ENCODE measurements around the gene DNMT1.
A peak's percentile ranks its signal among the peaks of the same experiment; 100 is the strongest.
"Not testable (repeated sequence)": the region's sequence is repeated elsewhere in the genome, so short reads cannot be mapped to it uniquely, and the experiment has no call there.

Gene DNMT1

GRCh38 chr19:10194500-10195198 lies at the start of gene DNMT1:
TSS of gene DNMT1 (minus strand) at chr19:10194953. CDS start at chr19:10194899, 54 bp downstream.
- H3K9ac ChIP-seq (ENCODE audit: low read depth, low read length) = peak within 1 kb of the TSS; percentile 90
- no peaks in the 10 kb centered on the region for H3K9me3 ChIP-seq (ENCODE audit: control insufficient read depth, insufficient read depth, low read length)
- no peaks in the 10 kb centered on the region for H3K4me1 ChIP-seq (ENCODE audit: insufficient read depth, low read length)
- H3K36me3 ChIP-seq (ENCODE audit: insufficient read depth, low read length) = no peaks in the 10 kb centered on the region; the same call in 1 of the 2 replicates

- Histone ChIP-seq H3K36me3 (ENCODE audit: insufficient read depth, low read length) (no peaks in the 10 kb centered on the region), H3K9ac (ENCODE audit: low read depth, low read length) (no peak overlapping the region), H3K4me1 (ENCODE audit: insufficient read depth, low read length) (no peaks in the 10 kb centered on the region), H3K9me3 (ENCODE audit: control insufficient read depth, insufficient read depth, low read length) (no peaks in the 10 kb centered on the region)
These were observed 48.9 kb upstream of the DNMT1 start for GRCh38 chr19:10243606-10244005.

- not testable (repeated sequence) for H3K36me3 ChIP-seq (ENCODE audit: insufficient read depth, low read length); H3K9me3 ChIP-seq (ENCODE audit: control insufficient read depth, insufficient read depth, low read length); H3K4me1 ChIP-seq (ENCODE audit: insufficient read depth, low read length); H3K9ac ChIP-seq (ENCODE audit: low read depth, low read length)
These were observed 47.2 kb upstream of the DNMT1 start for GRCh38 chr19:10241826-10242449.

- Histone ChIP-seq H3K4me1 (ENCODE audit: insufficient read depth, low read length) (peaks cover 7% of the 10 kb centered on the region; the same call in 1 of the 2 replicates), H3K9me3 (ENCODE audit: control insufficient read depth, insufficient read depth, low read length) (no peaks in the 10 kb centered on the region), H3K36me3 (ENCODE audit: insufficient read depth, low read length) (no peaks in the 10 kb centered on the region), H3K9ac (ENCODE audit: low read depth, low read length) (no peak overlapping the region)
These were observed 43.5 kb upstream of the DNMT1 start for GRCh38 chr19:10238172-10238783.

GRCh38 chr19:10237702-10238101 lies 42.9 kb upstream of the DNMT1 start:
- H3K36me3 ChIP-seq (ENCODE audit: insufficient read depth, low read length) = no peaks in the 10 kb centered on the region
- no peaks in the 10 kb centered on the region for H3K9me3 ChIP-seq (ENCODE audit: control insufficient read depth, insufficient read depth, low read length)
- no peak overlapping the region for H3K9ac ChIP-seq (ENCODE audit: low read depth, low read length)
- peaks cover 7% of the 10 kb centered on the region; the same call in 1 of the 2 replicates for H3K4me1 ChIP-seq (ENCODE audit: insufficient read depth, low read length)

- H3K9me3 ChIP-seq (ENCODE audit: control insufficient read depth, insufficient read depth, low read length); H3K4me1 ChIP-seq (ENCODE audit: insufficient read depth, low read length); H3K9ac ChIP-seq (ENCODE audit: low read depth, low read length); H3K36me3 ChIP-seq (ENCODE audit: insufficient read depth, low read length): not testable (repeated sequence)
These were observed 40.7 kb upstream of the DNMT1 start for GRCh38 chr19:10235409-10235808.

- Histone ChIP-seq H3K9ac (ENCODE audit: low read depth, low read length) (no peak overlapping the region), H3K9me3 (ENCODE audit: control insufficient read depth, insufficient read depth, low read length) (no peaks in the 10 kb centered on the region), H3K36me3 (ENCODE audit: insufficient read depth, low read length) (no peaks in the 10 kb centered on the region), H3K4me1 (ENCODE audit: insufficient read depth, low read length) (peaks cover 7% of the 10 kb centered on the region; the same call in 1 of the 2 replicates)
These were observed 40.2 kb upstream of the DNMT1 start for GRCh38 chr19:10235003-10235402.

- no peaks in the 10 kb centered on the region for H3K9me3 ChIP-seq (ENCODE audit: control insufficient read depth, insufficient read depth, low read length)
- no peak overlapping the region for H3K9ac ChIP-seq (ENCODE audit: low read depth, low read length)
- no peaks in the 10 kb centered on the region for H3K36me3 ChIP-seq (ENCODE audit: insufficient read depth, low read length)
- H3K4me1 ChIP-seq (ENCODE audit: insufficient read depth, low read length) = peaks cover 13% of the 10 kb centered on the region; the same call in 1 of the 2 replicates
These were observed 39.2 kb upstream of the DNMT1 start for GRCh38 chr19:10233946-10234345.

- Histone ChIP-seq H3K36me3 (ENCODE audit: insufficient read depth, low read length) (no peaks in the 10 kb centered on the region), H3K9me3 (ENCODE audit: control insufficient read depth, insufficient read depth, low read length) (no peaks in the 10 kb centered on the region), H3K9ac (ENCODE audit: low read depth, low read length) (peak overlapping the region; percentile 11; the same call in 1 of the 2 replicates), H3K4me1 (ENCODE audit: insufficient read depth, low read length) (peaks cover 18% of the 10 kb centered on the region; the same call in 1 of the 2 replicates)
These were observed 37.0 kb upstream of the DNMT1 start for GRCh38 chr19:10231612-10232228.

- Histone ChIP-seq H3K9ac (ENCODE audit: low read depth, low read length) (peak within 1 kb of the TSS; percentile 94), H3K4me1 (ENCODE audit: insufficient read depth, low read length) (peaks cover 18% of the 10 kb centered on the region; the same call in 1 of the 2 replicates), H3K36me3 (ENCODE audit: insufficient read depth, low read length) (no peaks in the 10 kb centered on the region), H3K9me3 (ENCODE audit: control insufficient read depth, insufficient read depth, low read length) (no peaks in the 10 kb centered on the region)
These were observed 36.3 kb upstream of the DNMT1 start, which contains the start of gene S1PR2 for GRCh38 chr19:10230861-10231611. TSS of gene S1PR2 (minus strand) at chr19:10231331. CDS start at chr19:10224905, 6,426 bp downstream.

- Histone ChIP-seq H3K9ac (ENCODE audit: low read depth, low read length) (peak overlapping the region; percentile 94), H3K9me3 (ENCODE audit: control insufficient read depth, insufficient read depth, low read length) (no peaks in the 10 kb centered on the region), H3K36me3 (ENCODE audit: insufficient read depth, low read length) (no peaks in the 10 kb centered on the region), H3K4me1 (ENCODE audit: insufficient read depth, low read length) (peaks cover 17% of the 10 kb centered on the region; the same call in 1 of the 2 replicates)
These were observed 35.6 kb upstream of the DNMT1 start for GRCh38 chr19:10230173-10230860.

- Histone ChIP-seq H3K9ac (ENCODE audit: low read depth, low read length) (no peak overlapping the region), H3K9me3 (ENCODE audit: control insufficient read depth, insufficient read depth, low read length) (no peaks in the 10 kb centered on the region), H3K36me3 (ENCODE audit: insufficient read depth, low read length) (no peaks in the 10 kb centered on the region; the same call in 1 of the 2 replicates), H3K4me1 (ENCODE audit: insufficient read depth, low read length) (peaks cover 17% of the 10 kb centered on the region; the same call in 1 of the 2 replicates)
These were observed 34.2 kb upstream of the DNMT1 start for GRCh38 chr19:10228920-10229319.

GRCh38 chr19:10228393-10228792 lies 33.6 kb upstream of the DNMT1 start:
- Histone ChIP-seq H3K36me3 (ENCODE audit: insufficient read depth, low read length) (no peaks in the 10 kb centered on the region; the same call in 1 of the 2 replicates), H3K4me1 (ENCODE audit: insufficient read depth, low read length) (peaks cover 17% of the 10 kb centered on the region; the same call in 1 of the 2 replicates), H3K9me3 (ENCODE audit: control insufficient read depth, insufficient read depth, low read length) (no peaks in the 10 kb centered on the region), H3K9ac (ENCODE audit: low read depth, low read length) (no peak overlapping the region)

All from ES-I3 (cell line).